Uterus (tissue), 4 donors: ENCODE measurements around the gene ECHS1. TPM values are rescaled to one million over a fixed set of nuclear protein-coding genes. Genes with fewer than 3 reads are reported as not detected.
A peak's percentile ranks its signal among the peaks of the same experiment; 100 is the strongest.

Source experiments
- DNase-seq, 2 donors: peaks; one replicate each; pipeline ENCODE4 v3.0.0-alpha.2; 2019 to 2020
- H3K27ac ChIP-seq, 2 donors: fragments of 200-600 bp; sonication (generic); 1 replicate in 1 of 2; 2 replicates in 1 of 2; pipeline ENCODE4 v1.5.1; 2016 to 2018
- H3K27me3 ChIP-seq, 2 donors: fragments of 200-600 bp; sonication (generic); one replicate each; pipeline ENCODE4 v1.5.1; 2018 to 2019; ENCODE audit warnings: control low read depth in 1 of 2
- H3K36me3 ChIP-seq, 2 donors: fragments of 200-600 bp; sonication (generic); one replicate each; pipeline ENCODE4 v1.5.1; 2019; ENCODE audit warnings: control low read depth in 1 of 2
- H3K4me1 ChIP-seq, 2 donors: fragments of 200-600 bp; sonication (generic); one replicate each; pipeline ENCODE4 v1.5.1; 2018 to 2019; ENCODE audit warnings: control low read depth in 1 of 2
- H3K4me3 ChIP-seq, 2 donors: fragments of 200-600 bp; sonication (generic); 1 replicate in 1 of 2; 2 replicates in 1 of 2; pipeline ENCODE4 v1.5.1; 2018 to 2019; ENCODE audit warnings: mild to moderate bottlenecking in 1 of 2
- H3K9me3 ChIP-seq, 2 donors: fragments of 200-600 bp; sonication (generic); one replicate each; pipeline ENCODE4 v1.5.1; 2019; ENCODE audit warnings: control low read depth in 1 of 2
- CTCF ChIP-seq, 4 experiments: fragments of 200-600 bp in 2 of 4; fragments of 450-650 bp in 2 of 4; sonication (generic) in 2 of 4; IDR thresholded peaks; one replicate each; pipeline ENCODE4 v1.5.1; 2016 to 2019; ENCODE audit warnings: antibody characterized with exemption in 4 of 4, mild to moderate bottlenecking in 2 of 4, moderate library complexity in 1 of 4
- POLR2A ChIP-seq, 2 donors: fragments of 450-650 bp; IDR thresholded peaks; one replicate each; pipeline ENCODE4 v1.6.1; 2016; ENCODE audit warnings: antibody characterized with exemption in 2 of 2, mild to moderate bottlenecking in 1 of 2, moderate library complexity in 1 of 2
- intact Hi-C: fragments of 100-400 bp; cut with DNase I; formaldehyde crosslinking; loops from one replicate; pipeline ENCODE4 v1.15.1; 2023; ENCODE audit warnings: low total_unique reads
- total RNA-seq, 4 donors: library from RNA; depleted of rRNA in 3 of 4; stranded (reverse); fragments of >200 nt in 3 of 4; gene quantifications; one replicate each; pipeline versions ENCODE4 v1.1.0 to v1.2.4, GENCODE V29; 2014 to 2023
- donor health status: DM: yes; HTN: yes; CAD: no.

The ECHS1 gene
- 10 to 100 TPM; 28.2 to 48.8 (median 45.1) TPM for total RNA-seq

- Histone ChIP-seq H3K27me3 (no peaks in the 10 kb centered on the region), H3K4me1 (peaks cover 0 to 4% of the 10 kb centered on the region in 2 donors), H3K4me3 (peak within 1 kb of the TSS; percentile 90 to 93), H3K27ac (peak within 1 kb of the TSS; percentile 82 to 91), H3K9me3 (no peaks in the 10 kb centered on the region), H3K36me3 (no peaks in the 10 kb centered on the region)
- TF ChIP-seq CTCF (IDR thresholded peaks at IDR 0.05), result no peak
- TF ChIP-seq POLR2A (IDR thresholded peaks at IDR 0.05), result peak in 1 of 2 donors; percentile 73
- peak; percentile 94 to 97 for DNase-seq
- intact Hi-C loops, result no loop called here
These were observed at the start of gene ECHS1 for GRCh38 chr10:133373174-133374090. Gene ECHS1 (minus strand): TSS chr10:133373354. CDS start chr10:133373333, 21 bp downstream.

GRCh38 chr10:133422223-133422806 is 49.2 kb upstream of the ECHS1 start:
- Histone ChIP-seq H3K27ac (no peak overlapping the region), H3K4me3 (no peak overlapping the region), H3K36me3 (no peaks in the 10 kb centered on the region), H3K4me1 (peaks cover 0 to 3% of the 10 kb centered on the region in 2 donors), H3K9me3 (no peaks in the 10 kb centered on the region), H3K27me3 (no peaks in the 10 kb centered on the region)
- no peak for DNase-seq
- TF ChIP-seq CTCF (IDR thresholded peaks at IDR 0.05), result no peak
- TF ChIP-seq POLR2A (IDR thresholded peaks at IDR 0.05), result no peak
- intact Hi-C loops, result no loop called here

- TF ChIP-seq CTCF (IDR thresholded peaks at IDR 0.05) (no peak), POLR2A (IDR thresholded peaks at IDR 0.05) (no peak)
- Histone ChIP-seq H3K27me3 (no peaks in the 10 kb centered on the region), H3K4me1 (peaks cover 0 to 3% of the 10 kb centered on the region in 2 donors), H3K27ac (no peak overlapping the region), H3K4me3 (no peak overlapping the region), H3K36me3 (no peaks in the 10 kb centered on the region), H3K9me3 (no peaks in the 10 kb centered on the region)
- DNase-seq, result no peak
- intact Hi-C loops, result no loop called here
These were observed 48.4 kb upstream of the ECHS1 start for GRCh38 chr10:133421336-133422222.

- TF ChIP-seq CTCF (IDR thresholded peaks at IDR 0.05) (no peak), POLR2A (IDR thresholded peaks at IDR 0.05) (no peak)
- no peak overlapping the region for H3K4me3 ChIP-seq
These were observed 47.4 kb upstream of the ECHS1 start for GRCh38 chr10:133420579-133420978.

More at GRCh38 chr10:133420579-133420978, 47.4 kb upstream of the ECHS1 start:
- intact Hi-C loops, result no loop called here
- no peak for DNase-seq
- Histone ChIP-seq H3K36me3 (no peaks in the 10 kb centered on the region), H3K27me3 (no peaks in the 10 kb centered on the region), H3K9me3 (no peaks in the 10 kb centered on the region), H3K27ac (no peak overlapping the region), H3K4me1 (peaks cover 0 to 3% of the 10 kb centered on the region in 2 donors)
